BLaER1 treated with 17β-estradiol and CSF1 and Interleukin-3, amounts not matched to agents 10 nM and 100 nM (cell line): ENCODE results near the gene APBB2.
A peak's percentile ranks its signal among the peaks of the same experiment; 100 is the strongest.

Experiments used
- H3K27ac ChIP-seq, 11 experiments: shearing (Covaris generic); formaldehyde crosslinking; 2 replicates each; pipeline ENCODE4 v1.8.1; 2022
- H3K27me3 ChIP-seq, 11 experiments: shearing (Covaris generic); formaldehyde crosslinking; 2 replicates each; pipeline ENCODE4 v1.8.1; 2022
- H3K36me3 ChIP-seq, 11 experiments: shearing (Covaris generic); formaldehyde crosslinking; 2 replicates each; pipeline ENCODE4 v1.8.1; 2022
- H3K4me1 ChIP-seq, 10 experiments: shearing (Covaris generic); formaldehyde crosslinking; 2 replicates each; pipeline ENCODE4 v1.8.1; 2022
- H3K4me2 ChIP-seq, 11 experiments: shearing (Covaris generic); formaldehyde crosslinking; 2 replicates each; pipeline ENCODE4 v1.8.1; 2022
- H3K4me3 ChIP-seq, 10 experiments: shearing (Covaris generic); formaldehyde crosslinking; 2 replicates each; pipeline ENCODE4 v1.8.1; 2022
- H3K9ac ChIP-seq, 11 experiments: shearing (Covaris generic); formaldehyde crosslinking; 2 replicates each; pipeline ENCODE4 v1.8.1; 2022
- H3K9me3 ChIP-seq, 11 experiments: shearing (Covaris generic); formaldehyde crosslinking; replicated peaks in 1 of 11; 2 replicates each; pipeline ENCODE4 v1.8.1; 2022
- H4K20me1 ChIP-seq, 11 experiments: shearing (Covaris generic); formaldehyde crosslinking; 2 replicates each; pipeline ENCODE4 v1.8.1; 2022
- Cebpa-rat ChIP-seq, 11 experiments: shearing (Covaris generic); IDR thresholded peaks; 2 replicates each; pipeline ENCODE4 v1.8.1; 2022

The APBB2 gene

DNA sequence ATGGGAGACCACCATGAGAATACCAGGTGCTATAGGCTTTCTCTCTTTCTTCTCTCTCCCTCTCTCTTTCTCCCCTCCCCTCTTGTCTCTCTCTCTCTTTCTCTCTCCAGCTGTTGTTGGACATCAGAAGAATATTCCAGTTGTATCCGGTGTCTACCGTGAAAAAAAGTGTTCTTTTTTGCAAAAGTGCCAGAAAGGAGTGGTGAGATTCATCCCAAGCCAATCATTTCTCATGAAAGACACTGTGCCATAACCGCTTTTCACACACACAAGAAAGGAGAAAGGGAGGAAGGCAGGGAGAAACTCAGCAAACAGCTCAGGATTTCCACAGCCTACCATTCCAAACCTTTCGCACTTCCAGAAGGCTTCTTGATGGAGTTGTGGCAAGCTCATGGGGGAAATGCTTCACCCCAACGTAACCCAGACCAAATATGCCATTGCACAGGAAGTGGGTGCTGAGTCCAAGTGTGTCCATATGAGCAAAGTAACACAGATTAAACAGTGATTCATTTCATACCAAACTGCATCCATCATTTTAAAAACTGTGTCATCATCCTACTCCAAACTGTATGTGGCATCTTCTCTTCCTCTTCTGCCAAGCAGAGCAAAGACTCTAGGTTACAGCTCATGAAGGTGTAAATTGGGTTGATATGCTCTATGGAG is 224.0 kb downstream of the APBB2 start:
- H4K20me1 ChIP-seq, result no peaks in the 10 kb centered on the region
- TF ChIP-seq Cebpa-rat (IDR thresholded peaks at IDR 0.05), result no peak
- no peak overlapping the region for H3K4me3 ChIP-seq
- peak overlapping the region; percentile 60 to 82 (median 73); a peak in 21 of 22 replicates for H3K4me2 ChIP-seq
- no peaks in the 10 kb centered on the region for H3K27me3 ChIP-seq
- H3K9ac ChIP-seq, result peak overlapping the region in 10 of 11 experiments; percentile 26 to 82 (median 78); a peak in 17 of 22 replicates
- H3K9me3 ChIP-seq, result peaks cover 0 to 15% (median 5%) of the 10 kb centered on the region in 11 experiments; a peak in 9 of 22 replicates
- H3K27ac ChIP-seq, result peak overlapping the region in 10 of 11 experiments; percentile 76 to 98 (median 92); a peak in 19 of 22 replicates
- peaks cover 41 to 67% (median 57%) of the 10 kb centered on the region in 10 experiments for H3K4me1 ChIP-seq
- peaks cover 0 to 6% (median 0%) of the 10 kb centered on the region in 11 experiments; a peak in 1 of 22 replicates for H3K36me3 ChIP-seq

DNA sequence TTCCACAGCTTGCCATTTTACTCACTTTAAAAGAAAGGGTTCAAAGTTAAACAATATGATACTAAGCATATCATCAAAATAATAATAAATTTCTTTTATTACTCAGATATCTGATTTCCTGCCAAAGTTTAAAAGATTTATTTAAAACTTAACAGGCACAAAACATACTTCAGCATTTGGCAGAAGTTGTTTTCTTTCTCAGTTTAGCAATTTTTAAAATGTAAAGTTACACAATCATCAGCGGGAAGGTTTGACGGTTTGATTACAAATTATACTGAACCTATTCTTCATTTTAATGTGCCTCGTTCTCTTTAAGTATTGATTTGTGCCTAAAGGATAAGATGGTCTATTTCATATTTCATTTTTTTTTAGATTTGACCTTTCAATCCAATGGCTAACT is 227.2 kb downstream of the APBB2 start:
- H3K9ac ChIP-seq, result no peak overlapping the region
- H4K20me1 ChIP-seq, result no peaks in the 10 kb centered on the region
- peaks cover 21 to 35% (median 29%) of the 10 kb centered on the region in 10 experiments for H3K4me1 ChIP-seq
- peaks cover 0 to 18% (median 7%) of the 10 kb centered on the region in 11 experiments; a peak in 8 of 22 replicates for H3K9me3 ChIP-seq
- H3K27me3 ChIP-seq, result no peaks in the 10 kb centered on the region
- H3K27ac ChIP-seq, result peak overlapping the region in 2 of 11 experiments; percentile 1 to 6; a peak in 2 of 22 replicates
- no peak for TF ChIP-seq Cebpa-rat (IDR thresholded peaks at IDR 0.05)
- H3K36me3 ChIP-seq, result peaks cover 0 to 9% (median 0%) of the 10 kb centered on the region in 11 experiments; a peak in 5 of 22 replicates
- 0 out of 22 replicates have a peak overlapping the region, but pooled peaks of 1 of the 11 experiments have one; percentile 2 for H3K4me2 ChIP-seq
- H3K4me3 ChIP-seq, result no peak overlapping the region

DNA sequence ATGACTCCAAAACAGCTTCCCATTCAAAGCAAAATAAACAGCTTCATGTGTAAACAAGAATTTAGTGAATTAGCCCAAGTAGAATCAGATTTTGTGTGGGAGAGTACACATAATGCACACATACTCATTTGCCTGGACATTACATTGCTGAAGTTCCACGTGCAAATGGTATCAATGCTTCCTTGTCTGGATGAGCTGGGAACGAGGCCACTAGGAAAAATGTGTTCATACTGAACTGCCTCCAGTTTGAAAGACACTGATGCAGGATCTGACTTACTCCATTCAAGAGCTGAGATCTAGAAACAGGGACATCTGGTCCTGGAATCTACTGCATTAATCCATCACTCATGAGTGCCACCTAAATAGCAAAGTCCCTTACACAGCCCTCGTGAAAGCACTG is 228.0 kb downstream of the APBB2 start:
- Histone ChIP-seq H3K27ac (no peak overlapping the region), H3K9me3 (peaks cover 0 to 23% (median 13%) of the 10 kb centered on the region in 11 experiments; a peak in 12 of 22 replicates), H3K27me3 (no peaks in the 10 kb centered on the region), H3K4me3 (no peak overlapping the region), H3K4me1 (peaks cover 13 to 28% (median 21%) of the 10 kb centered on the region in 10 experiments), H3K4me2 (no peak overlapping the region), H3K9ac (no peak overlapping the region), H4K20me1 (no peaks in the 10 kb centered on the region), H3K36me3 (peaks cover 0 to 9% (median 0%) of the 10 kb centered on the region in 11 experiments; a peak in 5 of 22 replicates)
- no peak for TF ChIP-seq Cebpa-rat (IDR thresholded peaks at IDR 0.05)

DNA sequence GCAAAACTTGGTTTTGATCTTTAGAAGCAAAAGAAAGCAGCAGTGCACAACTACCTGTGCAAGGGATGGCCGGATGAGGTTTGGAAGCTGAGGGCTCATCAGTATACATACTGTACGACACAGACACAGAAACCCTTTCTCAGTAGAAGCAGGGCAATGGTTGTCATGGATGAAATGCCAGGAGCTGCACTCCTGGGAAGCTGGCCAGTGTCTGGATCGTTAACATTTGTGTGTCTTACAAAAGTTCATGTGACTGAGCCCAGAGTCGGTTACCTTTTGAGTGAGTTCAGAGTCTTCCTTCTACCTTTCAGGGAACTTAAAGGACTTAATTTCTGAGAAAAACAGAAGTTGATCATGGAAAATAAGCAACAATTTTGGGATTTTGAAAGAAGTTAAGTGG is 230.3 kb downstream of the APBB2 start:
- no peak for TF ChIP-seq Cebpa-rat (IDR thresholded peaks at IDR 0.05)
- peaks cover 15 to 45% (median 27%) of the 10 kb centered on the region in 11 experiments for H3K9me3 ChIP-seq
- peaks cover 0 to 14% (median 7%) of the 10 kb centered on the region in 11 experiments; a peak in 9 of 22 replicates for H3K36me3 ChIP-seq
- no peak overlapping the region for H3K27ac ChIP-seq
- no peaks in the 10 kb centered on the region for H4K20me1 ChIP-seq
- H3K4me2 ChIP-seq, result no peak overlapping the region
- H3K27me3 ChIP-seq, result no peaks in the 10 kb centered on the region
- H3K9ac ChIP-seq, result no peak overlapping the region
- no peak overlapping the region for H3K4me3 ChIP-seq
- H3K4me1 ChIP-seq, result peaks cover 0 to 5% (median 0%) of the 10 kb centered on the region in 10 experiments; a peak in 4 of 20 replicates

DNA sequence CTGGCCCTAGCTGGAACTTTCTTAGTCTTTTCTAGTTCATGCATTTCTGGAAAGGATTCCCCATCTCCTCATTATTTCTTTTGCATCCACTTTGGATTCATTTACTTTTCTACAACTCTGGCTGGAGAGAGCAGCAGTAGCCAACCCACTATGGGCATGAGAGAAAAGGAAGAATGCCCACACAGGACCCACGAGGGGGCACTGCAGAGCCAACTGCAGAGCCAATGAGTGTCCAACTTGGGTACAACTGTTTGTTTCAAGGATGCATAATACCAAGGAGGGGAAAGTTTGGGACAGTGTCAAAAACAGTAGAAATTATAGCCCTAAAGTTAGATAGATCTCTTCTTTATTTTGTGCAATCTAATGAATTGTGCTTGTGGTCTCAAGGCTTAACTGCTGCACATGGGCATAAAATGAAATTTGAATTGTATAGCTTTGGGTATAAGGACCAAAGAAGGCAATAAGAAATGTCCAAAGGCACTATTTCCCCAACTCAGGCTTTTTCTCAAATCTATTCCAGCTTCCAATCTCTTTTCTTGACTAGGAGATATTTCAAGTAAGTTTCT is 233.9 kb downstream of the APBB2 start:
- Histone ChIP-seq H3K9ac (no peak overlapping the region), H3K4me3 (no peak overlapping the region), H4K20me1 (no peaks in the 10 kb centered on the region), H3K36me3 (peaks cover 0 to 17% (median 7%) of the 10 kb centered on the region in 11 experiments; a peak in 9 of 22 replicates), H3K27me3 (no peaks in the 10 kb centered on the region), H3K27ac (no peak overlapping the region), H3K4me2 (no peak overlapping the region), H3K9me3 (peaks cover 15 to 52% (median 33%) of the 10 kb centered on the region in 11 experiments), H3K4me1 (peaks cover 0 to 5% (median 0%) of the 10 kb centered on the region in 10 experiments; a peak in 5 of 20 replicates)
- no peak for TF ChIP-seq Cebpa-rat (IDR thresholded peaks at IDR 0.05)

DNA sequence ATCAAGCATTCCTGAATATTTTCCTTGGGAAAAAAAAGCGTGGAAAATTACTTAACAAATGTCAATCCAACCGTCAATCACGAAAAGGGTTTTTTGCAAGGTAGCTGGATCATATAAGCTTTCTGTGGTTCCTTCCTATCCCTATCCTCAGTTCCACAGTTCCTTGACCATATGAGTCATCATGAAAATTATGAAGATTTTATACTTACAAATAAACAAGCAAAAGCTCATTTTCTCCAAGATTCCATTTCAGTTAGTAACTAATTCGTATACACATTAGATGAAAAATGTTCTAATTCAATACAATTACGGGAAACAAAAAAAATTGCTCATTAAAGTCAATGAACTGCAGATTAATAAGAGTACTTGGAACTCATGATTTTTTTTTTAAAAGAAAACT is 235.8 kb downstream of the APBB2 start:
- Histone ChIP-seq H4K20me1 (no peaks in the 10 kb centered on the region), H3K4me1 (peaks cover 0 to 5% (median 0%) of the 10 kb centered on the region in 10 experiments; a peak in 5 of 20 replicates), H3K4me2 (no peak overlapping the region), H3K9me3 (peaks cover 15 to 46% (median 33%) of the 10 kb centered on the region in 11 experiments), H3K4me3 (no peak overlapping the region), H3K9ac (no peak overlapping the region), H3K36me3 (peaks cover 0 to 13% (median 7%) of the 10 kb centered on the region in 11 experiments; a peak in 8 of 22 replicates), H3K27ac (no peak overlapping the region), H3K27me3 (no peaks in the 10 kb centered on the region)
- TF ChIP-seq Cebpa-rat (IDR thresholded peaks at IDR 0.05), result no peak

DNA sequence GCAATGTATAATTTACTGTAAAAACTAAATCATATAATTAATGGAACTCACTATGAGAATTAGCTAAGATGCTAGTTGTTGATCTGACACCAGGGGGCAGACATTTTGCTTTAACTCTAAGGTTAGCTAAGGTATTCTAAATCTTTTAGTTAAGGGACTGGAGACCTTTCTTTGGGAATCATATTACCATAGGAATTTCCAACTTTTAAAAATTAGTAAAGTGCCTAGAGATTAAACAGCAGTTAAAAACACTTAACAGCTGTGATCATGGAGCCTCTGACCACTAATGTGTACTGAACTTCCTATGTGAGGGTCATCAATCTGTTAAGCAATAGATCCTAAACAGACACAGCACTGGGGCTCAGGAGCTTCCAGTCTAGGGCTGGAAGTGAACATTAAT is 238.0 kb downstream of the APBB2 start:
- peak overlapping the region in 6 of 11 experiments; percentile 17 to 46 (median 40); a peak in 7 of 22 replicates for H3K27ac ChIP-seq
- H3K4me2 ChIP-seq, result peak overlapping the region in 2 of 11 experiments; percentile 7 to 14; a peak in 2 of 22 replicates
- H3K9me3 ChIP-seq, result peaks cover 15 to 30% (median 21%) of the 10 kb centered on the region in 11 experiments
- H3K27me3 ChIP-seq, result no peaks in the 10 kb centered on the region
- TF ChIP-seq Cebpa-rat (IDR thresholded peaks at IDR 0.05), result no peak
- peaks cover 0 to 13% (median 7%) of the 10 kb centered on the region in 11 experiments; a peak in 8 of 22 replicates for H3K36me3 ChIP-seq
- peaks cover 0 to 5% (median 0%) of the 10 kb centered on the region in 10 experiments; a peak in 5 of 20 replicates for H3K4me1 ChIP-seq
- H4K20me1 ChIP-seq, result no peaks in the 10 kb centered on the region
- no peak overlapping the region for H3K9ac ChIP-seq
- H3K4me3 ChIP-seq, result no peak overlapping the region

DNA sequence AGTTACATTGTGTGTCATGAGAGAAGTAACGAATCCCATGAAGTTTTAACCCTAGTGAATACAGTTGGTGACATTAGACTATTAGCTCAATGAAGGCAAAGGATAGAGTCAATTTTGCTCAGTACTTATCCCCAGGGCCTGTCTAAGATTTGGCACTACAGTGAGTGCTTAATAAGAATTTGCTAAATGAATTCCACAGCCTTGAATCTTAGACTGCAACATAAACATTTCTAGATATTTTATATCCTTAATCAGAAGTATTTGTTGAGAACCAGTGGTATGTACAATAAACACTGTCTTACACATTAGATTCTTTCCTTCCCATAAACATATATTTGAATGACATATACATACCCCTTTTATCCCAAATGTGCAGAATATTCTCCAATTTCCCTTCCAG is 241.6 kb downstream of the APBB2 start:
- H4K20me1 ChIP-seq, result no peaks in the 10 kb centered on the region
- H3K4me2 ChIP-seq, result no peak overlapping the region
- H3K4me1 ChIP-seq, result peaks cover 0 to 9% (median 4%) of the 10 kb centered on the region in 10 experiments; a peak in 7 of 20 replicates
- H3K36me3 ChIP-seq, result peaks cover 0 to 4% (median 1%) of the 10 kb centered on the region in 11 experiments; a peak in 12 of 22 replicates
- no peak for TF ChIP-seq Cebpa-rat (IDR thresholded peaks at IDR 0.05)
- no peak overlapping the region for H3K27ac ChIP-seq
- no peaks in the 10 kb centered on the region for H3K27me3 ChIP-seq
- H3K9me3 ChIP-seq, result peaks cover 5 to 12% (median 6%) of the 10 kb centered on the region in 11 experiments
- no peak overlapping the region for H3K4me3 ChIP-seq
- no peak overlapping the region for H3K9ac ChIP-seq

DNA sequence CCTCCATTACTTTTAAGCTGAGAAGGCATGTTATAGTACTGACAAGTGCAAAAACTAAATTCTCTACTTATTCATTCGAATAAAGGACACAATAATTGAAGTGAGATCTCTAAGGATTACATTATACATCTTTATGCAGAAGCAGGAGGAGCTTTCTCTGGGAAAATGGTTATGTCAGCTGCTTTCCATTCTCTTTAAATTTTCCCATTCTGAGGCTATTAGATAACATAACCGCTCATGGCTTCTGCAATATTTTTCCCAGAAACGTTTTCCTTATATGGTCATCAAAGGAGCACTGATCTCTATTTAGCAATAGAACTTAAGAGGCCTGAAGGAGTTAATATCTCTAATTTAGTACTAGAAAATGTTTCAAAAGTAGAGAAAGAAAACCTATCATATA is 243.0 kb downstream of the APBB2 start:
- peaks cover 18 to 26% (median 20%) of the 10 kb centered on the region in 11 experiments for H3K9me3 ChIP-seq
- H3K4me2 ChIP-seq, result no peak overlapping the region
- H3K4me1 ChIP-seq, result peaks cover 0 to 9% (median 0%) of the 10 kb centered on the region in 10 experiments; a peak in 4 of 20 replicates
- no peak overlapping the region for H3K27ac ChIP-seq
- H3K9ac ChIP-seq, result no peak overlapping the region
- peaks cover 13 to 18% (median 15%) of the 10 kb centered on the region in 11 experiments; a peak in 21 of 22 replicates for H3K36me3 ChIP-seq
- no peaks in the 10 kb centered on the region for H3K27me3 ChIP-seq
- TF ChIP-seq Cebpa-rat (IDR thresholded peaks at IDR 0.05), result no peak
- H3K4me3 ChIP-seq, result no peak overlapping the region
- no peaks in the 10 kb centered on the region for H4K20me1 ChIP-seq
